ENCODE results near the gene KLF15. TPM values are rescaled to one million over a fixed set of nuclear protein-coding genes. Genes with fewer than 3 reads are reported as not detected.

The KLF15 gene
- total RNA-seq, 1 donor from 2014 or later: 0.31 TPM

- Mint-ChIP-seq H3K9me3 (no peaks in the 10 kb centered on the region), H3K27ac (no peak overlapping the region), H3K36me3 (ENCODE audit: low read depth) (peaks cover 1% of the 10 kb centered on the region), H3K4me1 (peaks cover 16% of the 10 kb centered on the region), H3K27me3 (peaks cover 26% of the 10 kb centered on the region), H3K4me3 (peak overlapping the region; percentile 88)
- intact Hi-C loops (cut with micrococcal nuclease): loop anchor here (2.0 to 5.0 kb wide), 4 partner anchors 271 to 626 kb away; partner anchors contain the start of genes CHCHD6, PLXNA1 and SLC41A3
- DNase-seq (no peak), ATAC-seq (ENCODE audit: low read depth) (no peak)
- no peak for TF ChIP-seq CTCF (IDR thresholded peaks at IDR 0.05)
- ChIA-PET CTCF (no interaction called here), POLR2A (no interaction called here)
Measured at GRCh38 chr3:126355777-126356372, 1.3 kb downstream of the KLF15 start.

- Mint-ChIP-seq H3K4me1 (peaks cover 16% of the 10 kb centered on the region), H3K4me3 (peak overlapping the region; percentile 88), H3K27ac (no peak overlapping the region), H3K36me3 (ENCODE audit: low read depth) (peaks cover 1% of the 10 kb centered on the region), H3K27me3 (peaks cover 24% of the 10 kb centered on the region), H3K9me3 (no peaks in the 10 kb centered on the region)
- CTCF ChIA-PET: no interaction called here
- TF ChIP-seq CTCF (IDR thresholded peaks at IDR 0.05): no peak
- ATAC-seq (ENCODE audit: low read depth) (no peak), DNase-seq (no peak)
- intact Hi-C loops (cut with micrococcal nuclease): loop anchor here (5.0 kb wide), 1 partner anchor 627 kb away; the partner anchor contains the start of gene PLXNA1
- POLR2A ChIA-PET: no interaction called here
Measured at GRCh38 chr3:126355251-126355650, 2.0 kb downstream of the KLF15 start.

GRCh38 chr3:126354776-126355175, 2.4 kb downstream of the KLF15 start:
- DNase-seq (no peak), ATAC-seq (ENCODE audit: low read depth) (no peak)
- TF ChIP-seq CTCF (IDR thresholded peaks at IDR 0.05): no peak
- intact Hi-C loops (cut with micrococcal nuclease): loop anchor here (5.0 kb wide), 1 partner anchor 628 kb away; the partner anchor contains the start of gene PLXNA1
- Mint-ChIP-seq H3K9me3 (no peaks in the 10 kb centered on the region), H3K36me3 (ENCODE audit: low read depth) (peaks cover 1% of the 10 kb centered on the region), H3K27ac (no peak overlapping the region), H3K4me1 (peaks cover 16% of the 10 kb centered on the region), H3K27me3 (peaks cover 20% of the 10 kb centered on the region), H3K4me3 (no peak overlapping the region)
- ChIA-PET POLR2A (no interaction called here), CTCF (no interaction called here)

- no peak for DNase-seq
- Mint-ChIP-seq H3K9me3 (no peaks in the 10 kb centered on the region), H3K4me1 (peaks cover 16% of the 10 kb centered on the region), H3K4me3 (no peak overlapping the region), H3K36me3 (ENCODE audit: low read depth) (peaks cover 1% of the 10 kb centered on the region), H3K27ac (no peak overlapping the region), H3K27me3 (peaks cover 14% of the 10 kb centered on the region)
- ChIA-PET POLR2A (no interaction called here), CTCF (no interaction called here)
- no peak for TF ChIP-seq CTCF (IDR thresholded peaks at IDR 0.05)
- no peak for ATAC-seq (ENCODE audit: low read depth)
- intact Hi-C loops (cut with micrococcal nuclease): no loop called here
Measured at GRCh38 chr3:126353694-126354321, 3.4 kb downstream of the KLF15 start.

GRCh38 chr3:126352476-126353454, 4.4 kb downstream of the KLF15 start:
- H3K4me1 Mint-ChIP-seq: peaks cover 10% of the 10 kb centered on the region
- no peaks in the 10 kb centered on the region for H3K9me3 Mint-ChIP-seq

More at GRCh38 chr3:126352476-126353454, 4.4 kb downstream of the KLF15 start:
- ChIA-PET CTCF (no interaction called here), POLR2A (no interaction called here)
- Mint-ChIP-seq H3K27me3 (peaks cover 12% of the 10 kb centered on the region), H3K36me3 (ENCODE audit: low read depth) (peaks cover 1% of the 10 kb centered on the region), H3K4me3 (no peak overlapping the region), H3K27ac (no peak overlapping the region)
- TF ChIP-seq CTCF (IDR thresholded peaks at IDR 0.05): no peak
- peak; percentile 12 for DNase-seq
- intact Hi-C loops (cut with micrococcal nuclease): no loop called here
- ATAC-seq (ENCODE audit: low read depth): no peak

All from activated B cell treated with CpG ODN at 0.5 μM for 24 hours (primary cell).